HepG2 (cell line): Measurements from ENCODE around the gene PRR15L. TPM values are rescaled to one million over a fixed set of nuclear protein-coding genes. Genes with fewer than 3 reads are reported as not detected.

ENCODE experiments used
- AHR ChIP-seq: IDR thresholded peaks from 2 replicates; pipeline ENCODE4 v1.6.1; 2018; ENCODE audit warnings: missing genetic modification reagents, missing compliant biosample characterization
- ARNT ChIP-seq: fragments of 450-650 bp; IDR thresholded peaks from 2 replicates; pipeline ENCODE4 v1.6.1; 2017
- ATF5 ChIP-seq: sonication (generic); formaldehyde crosslinking; IDR thresholded peaks from 2 replicates; pipeline ENCODE4 v1.4.0; 2020; ENCODE audit warnings: mild to moderate bottlenecking, low read depth, missing genetic modification reagents
- DNMT3B ChIP-seq: conservative IDR thresholded peaks from 2 replicates; pipeline ENCODE4 v1.6.1; 2016; ENCODE audit warnings: missing biosample characterization, control low read depth
- GABPB1 ChIP-seq: IDR thresholded peaks from 2 replicates; pipeline ENCODE4 v1.6.1; 2016; ENCODE audit warnings: mild to moderate bottlenecking, missing genetic modification reagents, moderate library complexity, missing compliant biosample characterization
- GPN1 ChIP-seq: sonication (generic); formaldehyde crosslinking; IDR thresholded peaks from 2 replicates; pipeline ENCODE4 v1.5.1; 2020; ENCODE audit warnings: missing genetic modification reagents, borderline replicate concordance
- HNF4G ChIP-seq, 2 experiments: sonication (generic) in 1 of 2; formaldehyde crosslinking in 1 of 2; IDR thresholded peaks; 2 replicates each; pipeline versions ENCODE4 v1.4.0 to v1.6.1; 2011 to 2020; ENCODE audit warnings: borderline replicate concordance in 2 of 2, low read depth in 2 of 2, mild to moderate bottlenecking in 2 of 2, low read length in 1 of 2, missing genetic modification reagents in 1 of 2, moderate library complexity in 1 of 2
- IRF2 ChIP-seq: IDR thresholded peaks from 2 replicates; pipeline ENCODE4 v1.6.1; 2018; ENCODE audit warnings: missing genetic modification reagents, missing compliant biosample characterization
- KLF16 ChIP-seq, 2 experiments: sonication (generic) in 1 of 2; formaldehyde crosslinking in 1 of 2; IDR thresholded peaks; 2 replicates each; pipeline versions ENCODE4 v1.6.1 to v1.8.0; 2016 to 2023; ENCODE audit warnings: missing genetic modification reagents in 2 of 2, missing compliant biosample characterization in 1 of 2
- MEIS2 ChIP-seq: sonication (generic); formaldehyde crosslinking; IDR thresholded peaks from 2 replicates; pipeline ENCODE4 v1.9.0; 2021; ENCODE audit warnings: mild to moderate bottlenecking, missing genetic modification reagents
- MLXIP ChIP-seq: sonication (generic); formaldehyde crosslinking; IDR thresholded peaks from 2 replicates; pipeline ENCODE4 v1.9.0; 2021; ENCODE audit warnings: missing genetic modification reagents, borderline replicate concordance
- MNT ChIP-seq: fragments of 450-650 bp; IDR thresholded peaks from 2 replicates; pipeline ENCODE4 v1.6.1; 2016
- NRL ChIP-seq: sonication (generic); formaldehyde crosslinking; IDR thresholded peaks from 2 replicates; pipeline ENCODE4 v1.5.0; 2020; ENCODE audit warnings: missing genetic modification reagents, mild to moderate bottlenecking, moderate library complexity, borderline replicate concordance
- SRSF1 ChIP-seq: fragments of 200-400 bp; formaldehyde crosslinking; optimal IDR thresholded peaks from 2 replicates; pipeline ENCODE3; 2017; ENCODE audit warnings: mild to moderate bottlenecking, low read depth, low read length, moderate library complexity
- STAG1 ChIP-seq: sonication (generic); formaldehyde crosslinking; IDR thresholded peaks from 2 replicates; pipeline ENCODE4 v1.4.0; 2020; ENCODE audit warnings: missing genetic modification reagents
- TGIF2 ChIP-seq: IDR thresholded peaks from 2 replicates; pipeline ENCODE4 v1.6.1; 2016; ENCODE audit warnings: control low read depth, missing compliant biosample characterization
- THAP8 ChIP-seq: sonication (generic); formaldehyde crosslinking; IDR thresholded peaks from 2 replicates; pipeline ENCODE4 v1.5.1; 2020; ENCODE audit warnings: missing genetic modification reagents, mild to moderate bottlenecking, borderline replicate concordance
- XRCC5 ChIP-seq: fragments of 200-400 bp; formaldehyde crosslinking; optimal IDR thresholded peaks from 2 replicates; pipeline ENCODE3; 2017; ENCODE audit warnings: mild to moderate bottlenecking, low read length
- ZBTB1 ChIP-seq: sonication (generic); formaldehyde crosslinking; IDR thresholded peaks from 2 replicates; pipeline ENCODE4 v1.4.0; 2020; ENCODE audit warnings: missing genetic modification reagents, borderline replicate concordance
- ZBTB7B ChIP-seq: sonication (generic); formaldehyde crosslinking; IDR thresholded peaks from 2 replicates; pipeline ENCODE4 v1.4.0; 2020; ENCODE audit warnings: missing genetic modification reagents
- ZNF143 ChIP-seq: sonication (generic); formaldehyde crosslinking; IDR thresholded peaks from 2 replicates; pipeline ENCODE4 v1.4.0; 2020; ENCODE audit warnings: missing genetic modification reagents
- ZNF335 ChIP-seq: sonication (generic); formaldehyde crosslinking; IDR thresholded peaks from 2 replicates; pipeline ENCODE4 v1.4.0; 2020; ENCODE audit warnings: missing genetic modification reagents
- ZNF556 ChIP-seq: sonication (generic); formaldehyde crosslinking; IDR thresholded peaks from 2 replicates; pipeline ENCODE4 v1.4.0; 2020; ENCODE audit warnings: mild to moderate bottlenecking, missing genetic modification reagents, borderline replicate concordance
- ZNF768 ChIP-seq: sonication (generic); formaldehyde crosslinking; IDR thresholded peaks from 2 replicates; pipeline ENCODE4 v1.4.0; 2020; ENCODE audit warnings: missing genetic modification reagents
- polyA plus RNA-seq, 8 experiments: library from polyadenylated mRNA; depleted of rRNA in 3 of 8; stranded (reverse) in 7 of 8; unstranded in 1 of 8; fragments of >200 nt; fragmentation: Illumina TruSeq in 4 of 8; extraction: Trizol in 4 of 8; gene quantifications; 2 replicates each; pipeline versions ENCODE4 v1.2.1 to v1.2.3, GENCODE V29; 2011 to 2016; ENCODE audit warnings: low read depth in 4 of 8, missing spikeins in 1 of 8, mixed read lengths in 1 of 8; ENCODE audit not compliant: insufficient read depth in 1 of 8
- total RNA-seq, 5 experiments: library from RNA; depleted of rRNA; stranded (reverse); fragments of >200 nt; fragmentation: Illumina TruSeq; extraction: Trizol; gene quantifications; 2 replicates each; pipeline ENCODE4 v1.2.3, GENCODE V29; 2016; ENCODE audit warnings: low read depth in 1 of 5

The PRR15L gene
- total and polyA plus RNA-seq, 2 of the 13 experiments (the other 11 are each of a cell fraction or from before 2014, with no cell fraction given), result 0.44 to 2.0 TPM

GRCh38 chr17:47941246-47942095 lies 16.2 kb downstream of the PRR15L start, which contains the start of gene PNPO (continued):
- TF ChIP-seq GABPB1 (CRISPR knock-in tag), result peak; percentile 91
- no peak for TF ChIP-seq ZNF556 (CRISPR knock-in tag)
- peak; percentile 82 for TF ChIP-seq TGIF2 (CRISPR knock-in tag)
- peak; percentile 61; the same call in 1 of the 2 replicates for TF ChIP-seq ZNF143
- TF ChIP-seq NRL (CRISPR knock-in tag), result peak; percentile 99
- TF ChIP-seq HNF4G (IDR thresholded peaks at IDR 0.05; ENCODE audit: borderline replicate concordance, low read depth, low read length), result peak; percentile 85; the same call in 1 of the 2 replicates
- TF ChIP-seq HNF4G (CRISPR knock-in tag; IDR thresholded peaks at IDR 0.05; ENCODE audit: borderline replicate concordance, low read depth), result peak; percentile 75
- peak; percentile 67 for TF ChIP-seq SRSF1
- peak in 1 of 2 experiments; percentile 88; a peak in 1 of 4 replicates for TF ChIP-seq KLF16 (CRISPR knock-in tag; IDR thresholded peaks at IDR 0.05)
- TF ChIP-seq GPN1, result peak; percentile 64; the same call in 1 of the 2 replicates
- TF ChIP-seq MNT, result peak; percentile 74; the same call in 1 of the 2 replicates
- TF ChIP-seq ARNT, result no peak
- TF ChIP-seq ZNF335 (CRISPR knock-in tag), result peak; percentile 34; the same call in 1 of the 2 replicates
- TF ChIP-seq MLXIP (CRISPR knock-in tag), result peak; percentile 91; the same call in 1 of the 2 replicates
- peak; percentile 90 for TF ChIP-seq ZBTB7B (CRISPR knock-in tag)
- peak; percentile 77; the same call in 1 of the 2 replicates for TF ChIP-seq ZNF768 (CRISPR knock-in tag)
- TF ChIP-seq IRF2 (CRISPR knock-in tag), result peak; percentile 80
- TF ChIP-seq ATF5 (CRISPR knock-in tag), result no peak; the same call in 1 of the 2 replicates
- TF ChIP-seq XRCC5, result peak; percentile 97
- TF ChIP-seq DNMT3B (CRISPR knock-in tag), result peak; percentile 85; the same call in 1 of the 2 replicates
- peak; percentile 68 for TF ChIP-seq THAP8 (CRISPR knock-in tag)
- TF ChIP-seq STAG1 (CRISPR knock-in tag), result no peak; the same call in 1 of the 2 replicates
- TF ChIP-seq ZBTB1 (CRISPR knock-in tag), result no peak
- peak; percentile 93 for TF ChIP-seq AHR (CRISPR knock-in tag)
- TF ChIP-seq MEIS2, result peak; percentile 87
